Activated CD4-positive, alpha-beta T cell treated with anti-CD3 and anti-CD28 coated beads, Interleukin-2, Interleukin-4, amounts not matched to agents 100 ng/mL and 50 ng/mL, durations not matched to agents 16 hours and 8 hours (primary cell): ENCODE results near the gene C5AR1.
A peak's percentile ranks its signal among the peaks of the same experiment; 100 is the strongest.
"Not testable (repeated sequence)": the region's sequence is repeated elsewhere in the genome, so short reads cannot be mapped to it uniquely, and the experiment has no call there.

Experiments
- DNase-seq: peaks from one replicate; pipeline ENCODE4 v3.0.0-alpha.2; 2020; ENCODE audit warnings: low spot score

C5AR1 gene

GRCh38 chr19:47331931-47332547 is 22.4 kb downstream of the C5AR1 start, which contains the start of gene C5AR2:
C5AR2 (plus strand) TSS chr19:47332175; CDS start chr19:47340800, 8,625 bp downstream.
- DNase-seq = no peak

- not testable (repeated sequence) for DNase-seq
Measured at GRCh38 chr19:47336765-47337718, 27.4 kb downstream of the C5AR1 start.

GRCh38 chr19:47339196-47339880 is 29.7 kb downstream of the C5AR1 start:
- no peak for DNase-seq

GRCh38 chr19:47340477-47341208 is 31.0 kb downstream of the C5AR1 start:
- no peak for DNase-seq

GRCh38 chr19:47341734-47342133 is 32.1 kb downstream of the C5AR1 start:
- no peak for DNase-seq

GRCh38 chr19:47343194-47343802 is 33.6 kb downstream of the C5AR1 start:
- DNase-seq = no peak

- DNase-seq = no peak
Measured at GRCh38 chr19:47344425-47344824, 34.8 kb downstream of the C5AR1 start.

GRCh38 chr19:47346024-47346423 is 36.4 kb downstream of the C5AR1 start:
- DNase-seq = not testable (repeated sequence)

GRCh38 chr19:47348819-47349795 is 39.4 kb downstream of the C5AR1 start, which contains the start of gene DHX34:
DHX34 (plus strand) TSS chr19:47349315; CDS start chr19:47353031, 3,716 bp downstream.
- peak; percentile 99 for DNase-seq

GRCh38 chr19:47350630-47351029 is 41.0 kb downstream of the C5AR1 start:
- DNase-seq = peak; percentile 33

- no peak for DNase-seq
Measured at GRCh38 chr19:47351548-47351947, 41.9 kb downstream of the C5AR1 start.

GRCh38 chr19:47352095-47352494 is 42.4 kb downstream of the C5AR1 start:
- DNase-seq = no peak

- DNase-seq = no peak
Measured at GRCh38 chr19:47353307-47353712, 43.6 kb downstream of the C5AR1 start.

GRCh38 chr19:47356900-47357299 is 47.2 kb downstream of the C5AR1 start:
- no peak for DNase-seq

- DNase-seq = no peak
Measured at GRCh38 chr19:47357788-47358680, 48.4 kb downstream of the C5AR1 start.

- no peak for DNase-seq
Measured at GRCh38 chr19:47358936-47359335, 49.3 kb downstream of the C5AR1 start.

GRCh38 chr19:47362321-47362720 is 52.7 kb downstream of the C5AR1 start:
- no peak for DNase-seq

GRCh38 chr19:47363758-47364531 is 54.3 kb downstream of the C5AR1 start:
- no peak for DNase-seq
